Hepatocyte (in vitro differentiated cells): ENCODE results near the gene ZNF638.

Experiments
- CTCF ChIP-seq: fragments of 200-600 bp; sonication (generic); IDR thresholded peaks from 2 replicates; pipeline ENCODE4 v1.5.1; 2016; ENCODE audit warnings: antibody characterized with exemption, mild to moderate bottlenecking; ENCODE audit not compliant: poor library complexity
- EZH2phosphoT487 ChIP-seq: fragments of 200-600 bp; sonication (generic); IDR thresholded peaks from one replicate; pipeline ENCODE4 v1.6.1; 2018; ENCODE audit warnings: antibody characterized with exemption, mild to moderate bottlenecking, low read depth, moderate library complexity; ENCODE audit not compliant: unreplicated experiment, severe bottlenecking

GRCh38 chr2:71474116-71474743 lies 142.6 kb downstream of the ZNF638 start:
- TF ChIP-seq CTCF (no peak), EZH2phosphoT487 (no peak)
